Measurements from ENCODE around the gene SFRP4. TPM values are rescaled to one million over a fixed set of nuclear protein-coding genes. Genes with fewer than 3 reads are reported as not detected.

SFRP4 gene
- total and polyA plus RNA-seq, 4 donors: under 0.01 to 0.28 (median 0.19) TPM

GRCh38 chr7:37961251-37961650 is 44.6 kb upstream of the SFRP4 start:
- H3K27ac ChIP-seq (ENCODE audit: low read depth in 1 of 2, low read length in 2 of 2): no peak overlapping the region
- H3K9me3 ChIP-seq (ENCODE audit: control insufficient read depth in 4 of 4, low read length in 3 of 4): no peaks in the 10 kb centered on the region
- no peak overlapping the region for H3K4me3 ChIP-seq (ENCODE audit: low read depth in 1 of 3, low read length in 3 of 3)
- no peak for DNase-seq (ENCODE audit: low spot score)
- no peak overlapping the region for H3K9ac ChIP-seq (ENCODE audit: low read depth in 1 of 2, low read length in 2 of 2)
- H3K27me3 ChIP-seq (ENCODE audit: control insufficient read depth in 4 of 4, insufficient read depth in 4 of 4, low read length in 3 of 4): no peaks in the 10 kb centered on the region
- peaks cover 0 to 2% (median 0%) of the 10 kb centered on the region in 4 donors for H3K36me3 ChIP-seq (ENCODE audit: control insufficient read depth in 4 of 4, insufficient read depth in 3 of 4, low read depth in 1 of 4, low read length in 3 of 4)
- no peaks in the 10 kb centered on the region for H3K4me1 ChIP-seq (ENCODE audit: control insufficient read depth in 4 of 4, insufficient read depth in 4 of 4, low read length in 3 of 4)
- 87% methylated on average over 5 of the region's 5 CpGs for WGBS
- no peak for TF ChIP-seq TAF1 (conservative IDR thresholded peaks at IDR 0.05)
- no peak for TF ChIP-seq YY1 (IDR thresholded peaks at IDR 0.05)
- no peak for TF ChIP-seq CTCF (IDR thresholded peaks at IDR 0.05; ENCODE audit: low read depth, low read length, missing input control)
- no peak for TF ChIP-seq JUND (IDR thresholded peaks at IDR 0.05)
- no peak for TF ChIP-seq HNF4A (conservative IDR thresholded peaks at IDR 0.05)
- no peak for TF ChIP-seq SP1 (IDR thresholded peaks at IDR 0.05)
- TF ChIP-seq GABPA (IDR thresholded peaks at IDR 0.05 in 1 of 2, conservative IDR thresholded peaks at IDR 0.05 in 1 of 2): no peak
- no peak for TF ChIP-seq HNF4G (IDR thresholded peaks at IDR 0.05)
- no peak for TF ChIP-seq EGR1 (IDR thresholded peaks at IDR 0.05; ENCODE audit: low read depth in 2 of 2)
- no peak for TF ChIP-seq FOXA2 (IDR thresholded peaks at IDR 0.05)
- TF ChIP-seq MAX (IDR thresholded peaks at IDR 0.05): no peak
- no peak for TF ChIP-seq REST (IDR thresholded peaks at IDR 0.05)
- no peak for TF ChIP-seq ATF3 (IDR thresholded peaks at IDR 0.05)
- TF ChIP-seq RXRA (IDR thresholded peaks at IDR 0.05): no peak
- no peak for TF ChIP-seq ZBTB33 (IDR thresholded peaks at IDR 0.05)

- 92% methylated on average over 2 of the region's 2 CpGs for WGBS
Measured at GRCh38 chr7:37960483-37960882, 43.9 kb upstream of the SFRP4 start.

More at GRCh38 chr7:37960483-37960882, 43.9 kb upstream of the SFRP4 start:
- DNase-seq (ENCODE audit: low spot score): no peak
- Histone ChIP-seq H3K4me3 (ENCODE audit: low read depth in 1 of 3, low read length in 3 of 3) (no peak overlapping the region), H3K36me3 (ENCODE audit: control insufficient read depth in 4 of 4, insufficient read depth in 3 of 4, low read depth in 1 of 4, low read length in 3 of 4) (peaks cover 0 to 2% (median 0%) of the 10 kb centered on the region in 4 donors), H3K9me3 (ENCODE audit: control insufficient read depth in 4 of 4, low read length in 3 of 4) (no peaks in the 10 kb centered on the region), H3K9ac (ENCODE audit: low read depth in 1 of 2, low read length in 2 of 2) (no peak overlapping the region), H3K27ac (ENCODE audit: low read depth in 1 of 2, low read length in 2 of 2) (no peak overlapping the region), H3K4me1 (ENCODE audit: control insufficient read depth in 4 of 4, insufficient read depth in 4 of 4, low read length in 3 of 4) (no peaks in the 10 kb centered on the region), H3K27me3 (ENCODE audit: control insufficient read depth in 4 of 4, insufficient read depth in 4 of 4, low read length in 3 of 4) (no peaks in the 10 kb centered on the region)
- TF ChIP-seq FOXA1 (IDR thresholded peaks at IDR 0.05) (no peak), EGR1 (IDR thresholded peaks at IDR 0.05; ENCODE audit: low read depth in 2 of 2) (no peak)

All from liver (tissue), 9 donors.